Hepatic stellate cell (primary cell): ENCODE results near the gene COL19A1.
A peak's percentile ranks its signal among the peaks of the same experiment; 100 is the strongest.
"Not testable (repeated sequence)": the region's sequence is repeated elsewhere in the genome, so short reads cannot be mapped to it uniquely, and the experiment has no call there.

Experiments
- DNase-seq: peaks from one replicate; pipeline ENCODE4 v3.0.0; 2011; ENCODE audit warnings: low spot score

The COL19A1 gene

DNA sequence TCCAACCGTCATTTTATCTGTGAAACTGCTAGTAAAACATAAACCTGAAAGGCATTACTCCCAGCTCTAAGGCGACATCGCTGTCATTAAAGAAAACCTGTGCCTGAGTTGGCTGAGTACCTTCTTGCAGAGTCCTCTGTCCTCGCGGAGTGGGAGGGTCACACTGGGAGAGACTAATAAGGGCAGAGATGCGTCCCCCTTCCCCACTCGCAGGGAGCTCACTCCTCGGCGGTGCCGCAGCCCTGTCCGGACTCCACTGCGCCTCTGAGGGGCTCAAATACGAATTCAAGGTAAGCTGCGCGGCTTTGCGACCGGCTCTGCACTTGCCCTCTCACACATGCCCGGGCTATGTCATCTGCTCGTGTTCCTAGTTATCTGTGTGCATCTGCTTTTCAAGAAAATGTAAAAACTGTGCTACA lies at the start of gene COL19A1:
COL19A1 (plus strand) TSS at position 206 of the 419 bp plus-strand sequence. CDS start 13,012 bp downstream, outside the sequence.
- no peak for DNase-seq

DNA sequence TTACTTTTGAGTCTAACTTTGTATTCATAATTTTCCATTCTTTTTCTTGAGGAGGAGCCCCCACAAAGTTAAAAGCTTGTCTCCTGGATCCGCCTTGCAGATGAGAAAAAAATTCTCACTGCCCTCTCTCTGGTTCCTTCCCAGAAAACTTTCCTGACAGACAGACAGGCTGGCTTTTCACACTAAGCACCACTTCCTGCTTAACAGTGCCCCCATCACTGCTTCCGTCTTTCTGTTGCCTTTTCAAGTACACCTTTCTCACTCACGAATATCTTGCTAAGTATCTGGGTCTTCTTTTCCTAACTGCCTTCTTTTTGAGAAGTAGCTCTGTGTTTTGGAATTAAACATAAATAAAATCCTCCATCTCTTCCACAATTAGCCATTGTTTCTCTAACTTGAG lies 49.8 kb upstream of the COL19A1 start:
- no peak for DNase-seq

DNA sequence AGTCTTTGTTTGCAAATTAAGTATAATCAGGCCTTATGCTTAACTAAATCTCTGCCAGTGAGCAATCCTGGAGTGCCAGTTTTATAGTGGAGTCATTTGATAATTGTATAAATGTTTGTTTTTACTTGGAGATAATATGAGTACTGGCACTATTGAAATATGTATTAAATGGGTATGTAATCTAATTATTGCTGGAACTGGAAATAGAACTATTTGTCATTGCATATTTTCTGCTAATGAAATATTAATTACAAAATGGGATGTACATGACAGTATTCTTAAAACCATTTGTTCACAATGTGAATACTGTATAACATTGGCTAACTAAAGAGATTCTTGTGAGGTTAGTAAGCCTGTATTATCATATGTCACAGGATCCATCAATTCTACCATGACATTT lies 49.0 kb upstream of the COL19A1 start:
- DNase-seq: no peak

DNA sequence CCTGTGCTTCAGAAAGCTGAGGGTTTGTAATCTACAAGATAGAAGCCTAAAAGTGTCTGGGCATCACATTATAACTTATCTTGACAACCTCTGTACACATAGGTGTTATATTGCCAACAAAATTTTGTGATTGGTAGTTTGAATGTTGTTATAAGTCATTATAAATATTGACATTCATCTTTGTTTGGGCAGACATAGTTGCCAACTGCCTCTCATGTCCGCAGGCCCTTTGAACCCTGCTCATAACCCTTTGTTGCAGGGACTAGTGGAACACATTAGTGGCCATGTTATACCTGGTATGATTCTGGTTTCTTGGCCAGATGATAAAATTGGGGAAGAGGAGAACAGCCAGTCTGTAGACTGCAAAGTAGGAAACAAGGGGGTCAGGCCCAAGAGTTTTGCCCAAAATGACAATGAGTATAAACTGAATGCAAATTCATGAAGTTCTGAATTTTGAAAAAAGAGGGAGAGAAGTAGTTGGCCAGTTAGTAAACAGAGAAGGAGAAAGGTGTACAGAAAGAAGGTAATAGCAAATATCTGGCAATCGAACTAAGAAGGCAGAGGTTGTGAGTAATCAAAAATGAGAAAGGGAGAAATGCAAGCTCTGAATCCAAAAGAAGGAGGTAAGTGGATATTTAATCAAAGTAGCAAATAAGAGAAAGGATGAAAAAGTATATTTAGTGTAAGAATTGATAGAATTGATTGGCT lies 48.0 kb upstream of the COL19A1 start:
- DNase-seq: no peak

DNA sequence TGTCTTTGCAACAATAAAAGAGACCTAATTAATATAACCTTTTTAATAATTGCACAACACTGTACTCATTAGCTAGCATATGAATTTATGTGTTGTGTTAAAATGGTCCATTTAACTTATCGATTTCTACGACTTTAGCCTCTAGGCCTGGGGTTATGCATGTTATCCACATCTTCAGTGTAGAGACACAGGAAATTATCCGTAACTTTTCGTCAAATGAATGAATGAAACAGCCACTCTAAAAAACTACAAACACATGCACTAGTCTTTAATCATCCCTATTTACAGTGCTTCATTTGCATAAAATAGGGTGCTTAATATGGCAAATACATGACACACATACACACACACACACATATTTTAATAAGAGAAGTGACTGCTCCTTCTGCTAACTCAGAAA lies 47.2 kb upstream of the COL19A1 start:
- DNase-seq: no peak

DNA sequence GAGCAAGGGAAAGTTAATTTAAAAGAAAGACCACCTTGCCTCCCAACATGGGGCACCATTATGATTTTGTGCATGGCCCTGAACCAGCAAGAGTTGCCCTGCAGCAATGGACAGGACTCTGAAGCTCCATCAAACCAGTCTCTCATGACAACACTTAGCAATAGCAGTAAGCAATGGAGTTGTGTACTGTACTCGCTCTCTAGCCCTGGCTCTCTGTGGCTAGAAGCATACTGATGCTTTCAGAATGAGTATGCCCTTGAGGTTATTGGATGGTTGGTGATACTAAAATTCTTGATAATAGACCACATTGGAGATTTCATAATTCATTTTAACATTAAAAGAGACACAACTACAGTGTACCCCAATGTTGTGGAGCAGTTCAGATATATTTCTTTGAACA lies 46.3 kb upstream of the COL19A1 start:
- DNase-seq: no peak

DNA sequence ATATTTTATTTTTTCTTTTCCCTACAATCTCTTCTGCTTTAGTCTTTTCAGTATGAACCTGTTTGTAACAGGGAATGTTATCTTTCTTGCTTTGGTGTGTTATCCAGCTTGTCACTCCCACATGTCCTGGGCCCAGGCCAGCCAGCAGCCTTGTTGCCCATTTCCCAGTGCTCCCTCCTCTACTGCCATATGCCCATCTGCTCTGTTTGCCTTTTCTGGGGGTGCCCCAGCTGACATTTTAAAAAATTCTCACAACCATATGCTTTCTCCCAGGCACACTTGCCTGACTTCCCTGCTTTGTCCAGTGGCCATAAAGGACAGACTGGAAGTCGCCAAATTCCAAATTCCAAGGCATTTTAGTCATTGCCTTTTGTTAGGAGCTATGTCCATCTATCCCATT lies 45.9 kb upstream of the COL19A1 start:
- DNase-seq: no peak

DNA sequence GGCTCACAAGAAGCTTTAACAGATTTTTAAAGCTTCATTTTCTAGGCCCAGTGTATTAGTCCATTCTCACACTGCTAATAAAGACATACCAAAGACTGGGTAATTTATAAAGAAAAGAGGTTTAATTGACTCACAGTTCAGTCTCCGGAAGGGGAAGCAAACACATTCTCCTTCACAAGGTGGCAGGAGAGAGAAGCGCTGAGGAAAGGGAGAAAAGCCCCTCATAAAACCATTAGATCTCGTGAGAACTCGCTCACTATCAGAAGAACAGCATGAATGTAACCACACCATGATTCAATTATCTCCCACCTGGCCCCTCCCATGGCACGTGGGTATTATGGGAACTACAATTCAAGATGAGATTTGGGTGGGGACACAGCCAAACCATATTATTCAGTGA lies 42.0 kb upstream of the COL19A1 start:
- not testable (repeated sequence) for DNase-seq

DNA sequence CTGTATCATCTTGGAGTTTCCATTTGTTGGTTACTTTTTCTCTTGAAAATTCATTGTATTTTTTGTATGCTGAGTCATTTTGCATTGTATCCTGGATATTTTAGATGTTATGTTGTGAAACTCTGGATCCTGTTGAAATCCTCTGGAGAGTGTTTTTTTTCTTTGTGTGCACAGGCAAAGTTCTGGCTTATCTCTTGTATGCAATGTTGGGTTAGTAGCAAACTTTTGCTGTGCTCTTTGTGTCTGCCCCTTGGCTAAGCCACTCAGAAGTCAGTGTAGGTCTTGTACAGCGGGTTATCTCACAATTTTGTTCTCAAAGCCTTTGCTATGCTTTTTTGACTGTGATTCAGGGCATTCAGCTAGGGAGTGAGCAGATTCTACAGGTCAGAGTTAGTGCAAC lies 40.5 kb upstream of the COL19A1 start:
- no peak for DNase-seq

DNA sequence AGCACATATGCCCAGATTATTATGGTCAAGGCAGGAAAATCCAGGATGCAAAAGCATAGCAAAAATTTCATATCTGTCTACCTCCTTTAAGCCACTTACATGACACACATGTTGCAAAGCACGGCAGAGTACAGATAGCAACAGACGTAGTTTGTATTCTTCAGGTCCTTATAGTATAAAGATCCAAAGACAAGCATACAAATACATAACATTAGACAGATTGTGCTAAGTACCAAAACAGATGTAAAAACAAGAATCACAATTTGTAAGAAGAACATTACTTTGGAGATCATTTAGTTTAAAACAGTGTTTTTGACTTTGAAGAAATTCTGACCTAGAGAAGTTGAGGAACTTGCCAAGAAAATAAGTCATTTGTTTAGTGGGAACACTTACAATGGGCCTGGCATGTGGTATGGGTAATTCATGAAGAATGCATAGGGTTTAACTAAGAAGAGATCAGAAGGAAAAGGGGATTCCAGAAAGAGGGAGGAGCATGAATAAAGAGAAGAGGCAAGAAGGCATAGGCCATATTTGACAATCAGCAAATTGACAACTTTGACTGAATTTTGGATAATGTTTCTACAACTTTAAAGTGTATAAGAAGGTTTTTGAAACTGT lies 39.0 kb upstream of the COL19A1 start:
- DNase-seq: no peak

DNA sequence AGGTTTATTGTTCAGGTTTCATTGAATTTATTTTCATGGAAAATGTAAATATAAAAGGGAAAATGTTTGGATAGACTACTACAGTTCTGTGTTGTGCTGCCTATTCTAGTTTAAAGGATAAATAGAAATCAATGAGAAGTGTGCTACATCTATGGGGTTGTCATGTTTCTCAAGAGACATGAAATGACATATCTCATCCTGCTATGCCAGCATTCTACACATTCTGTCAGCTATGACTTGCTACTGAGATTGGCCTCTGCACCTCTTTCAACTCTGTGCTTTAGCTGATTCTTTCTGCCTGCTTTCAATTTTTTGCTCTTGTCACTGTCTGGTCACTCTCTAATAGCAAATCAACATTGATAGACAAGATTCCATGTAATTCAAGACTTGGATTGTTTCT lies 33.8 kb upstream of the COL19A1 start:
- DNase-seq: no peak

DNA sequence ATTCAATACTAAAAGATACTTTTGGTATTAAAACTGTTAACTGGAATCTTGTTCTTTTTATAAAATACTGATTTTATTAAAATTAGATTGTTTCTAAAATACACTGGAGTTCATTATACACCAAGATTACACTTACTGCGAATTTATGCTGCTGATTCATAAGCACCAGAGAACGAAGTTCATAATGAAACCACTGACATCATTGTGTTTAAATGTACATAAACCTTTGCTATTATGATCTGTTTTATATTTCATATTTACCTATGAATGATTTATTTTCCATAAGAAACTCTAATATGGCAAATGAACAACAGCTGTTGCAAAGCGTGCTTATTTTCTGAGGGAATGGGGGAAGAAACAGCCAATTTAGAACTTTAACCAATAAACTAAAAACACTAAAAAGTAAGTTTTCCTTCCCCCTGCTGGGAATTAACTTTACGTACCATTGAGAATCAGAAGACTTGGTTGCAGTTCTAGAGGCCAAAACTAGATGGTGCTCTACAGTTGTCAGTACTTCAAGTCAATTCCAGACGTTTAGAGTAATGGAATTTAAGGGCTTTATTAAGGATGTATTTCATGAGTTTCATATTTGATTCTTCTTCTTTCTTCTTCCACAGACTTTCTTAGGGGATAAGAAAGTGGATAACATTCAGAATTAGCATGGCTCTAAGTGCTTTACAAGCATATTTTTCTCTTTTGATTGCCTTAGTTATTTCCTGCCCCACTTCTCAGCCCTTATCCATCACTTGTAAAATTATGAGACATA lies 30.8 kb upstream of the COL19A1 start:
- peak; percentile 3 for DNase-seq

DNA sequence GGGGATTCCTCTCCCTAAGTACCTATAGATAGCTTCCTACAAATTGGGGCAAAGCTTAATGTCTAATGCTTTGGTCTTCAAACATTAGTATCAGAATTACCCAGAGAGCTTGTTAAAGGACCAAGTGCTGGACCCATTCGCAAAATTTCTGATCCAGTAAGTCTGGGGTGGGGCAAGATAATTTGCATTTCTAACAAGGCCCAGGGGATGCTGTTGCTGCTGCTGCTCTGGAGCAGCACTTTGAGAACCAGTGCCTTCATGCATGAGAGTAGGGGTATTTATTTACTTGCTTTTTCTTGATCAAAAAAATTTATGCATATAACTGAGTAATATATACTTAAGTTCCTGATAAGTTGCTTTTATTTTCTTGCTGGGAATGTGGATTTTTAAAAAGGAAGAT lies 24.5 kb upstream of the COL19A1 start:
- no peak for DNase-seq

DNA sequence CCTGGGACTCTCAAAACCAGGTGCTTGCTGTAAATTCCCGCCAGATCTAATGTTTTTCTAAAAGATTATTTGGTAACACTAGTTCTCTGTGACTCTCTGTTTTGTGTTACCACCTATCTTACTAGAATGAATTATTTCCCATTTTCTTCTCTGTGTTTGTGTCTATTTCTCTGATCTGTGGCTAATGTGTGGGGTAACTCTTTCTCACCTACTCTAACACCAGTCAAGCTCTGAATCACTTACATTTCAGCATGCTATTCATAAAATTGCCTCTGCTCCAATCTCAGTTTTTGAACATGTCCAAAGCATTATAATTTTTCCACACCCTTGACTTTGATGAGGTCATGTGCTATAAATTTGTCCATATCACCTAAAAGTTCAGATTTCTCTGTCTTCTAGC lies 23.2 kb upstream of the COL19A1 start:
- DNase-seq: no peak

DNA sequence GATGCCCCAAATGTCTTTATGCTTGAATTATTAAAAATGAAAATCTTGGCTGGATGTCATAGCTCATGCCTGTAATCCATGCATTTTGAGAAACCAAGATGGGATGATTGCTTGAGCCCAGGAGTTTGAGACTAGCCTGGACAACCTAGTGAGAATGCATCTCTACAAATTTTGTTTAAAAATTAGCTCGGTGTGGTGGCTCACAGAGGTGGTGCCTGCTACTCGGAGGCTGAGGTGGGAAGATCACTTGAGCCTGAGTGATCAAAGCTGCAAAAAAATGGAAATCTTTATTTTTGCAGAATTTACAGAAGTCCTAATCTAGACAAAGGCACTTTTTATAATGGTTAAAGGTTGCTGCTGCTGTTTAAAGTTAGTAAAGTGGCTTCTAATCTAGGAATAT lies 20.0 kb upstream of the COL19A1 start:
- DNase-seq: no peak

DNA sequence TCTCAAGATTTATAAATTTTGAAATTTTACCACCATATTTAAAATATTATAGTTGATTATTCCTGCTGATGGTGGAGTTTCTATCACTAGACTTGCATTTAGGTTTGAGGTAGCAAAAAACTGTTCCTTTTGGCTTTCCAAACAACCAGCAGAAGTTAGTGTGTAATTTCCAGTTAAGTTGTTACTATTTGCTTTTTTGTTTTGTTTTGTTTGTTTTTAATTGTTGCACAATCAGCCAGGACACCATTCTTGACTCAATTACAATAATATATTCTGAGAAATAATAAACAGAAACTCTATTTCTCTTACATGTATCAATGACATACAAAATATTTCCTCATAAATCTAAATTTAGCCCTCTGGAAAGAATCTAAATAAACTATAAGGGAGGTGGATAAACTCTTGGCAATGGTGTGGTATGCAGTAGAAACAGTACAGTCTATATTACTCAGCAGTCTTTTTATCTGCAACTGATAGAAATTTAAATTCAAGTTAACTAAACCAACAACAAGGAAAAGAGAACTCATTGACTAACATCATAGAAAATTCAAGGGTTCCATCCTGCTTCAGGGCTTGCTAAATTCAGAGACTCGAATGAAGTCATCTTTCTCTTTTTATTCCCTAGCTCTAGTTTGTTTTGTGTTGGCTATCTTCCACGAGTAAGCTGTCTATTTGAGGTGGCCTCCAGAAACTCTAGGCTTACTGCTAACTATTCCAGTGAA lies 19.4 kb upstream of the COL19A1 start:
- no peak for DNase-seq

DNA sequence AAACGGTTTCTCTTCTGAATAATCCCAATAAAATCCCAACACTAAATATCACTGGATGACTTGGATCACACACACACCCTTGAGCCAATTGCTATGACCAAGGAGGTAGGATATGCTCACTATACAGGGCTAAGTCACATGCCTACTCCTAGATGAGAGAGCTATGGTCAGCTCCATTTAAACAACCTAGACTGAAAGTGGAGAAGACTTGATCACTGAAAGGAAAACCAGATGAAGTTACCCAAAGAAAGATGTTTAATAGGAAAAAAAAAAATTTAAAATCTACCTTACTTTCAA lies 18.9 kb upstream of the COL19A1 start:
- no peak for DNase-seq

DNA sequence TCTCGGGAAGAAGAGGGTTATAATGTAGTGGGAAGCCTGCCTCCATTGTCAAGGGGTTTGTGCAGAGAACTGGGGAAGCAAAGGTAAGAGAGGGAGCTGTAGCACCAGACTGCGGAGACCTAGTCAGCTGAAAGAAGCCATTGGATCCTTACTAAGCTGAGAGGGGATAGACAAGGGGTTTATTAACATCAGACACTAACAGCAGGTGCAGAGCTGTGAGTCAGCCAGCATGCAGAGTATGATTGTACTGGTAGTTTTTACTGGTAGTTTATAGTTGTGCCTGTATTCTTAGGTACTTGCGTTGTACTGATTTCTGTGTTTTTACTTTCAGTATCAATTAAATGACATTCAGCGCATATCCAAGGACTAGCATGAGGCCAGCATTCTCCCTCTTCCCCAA lies 17.8 kb upstream of the COL19A1 start:
- DNase-seq: no peak

DNA sequence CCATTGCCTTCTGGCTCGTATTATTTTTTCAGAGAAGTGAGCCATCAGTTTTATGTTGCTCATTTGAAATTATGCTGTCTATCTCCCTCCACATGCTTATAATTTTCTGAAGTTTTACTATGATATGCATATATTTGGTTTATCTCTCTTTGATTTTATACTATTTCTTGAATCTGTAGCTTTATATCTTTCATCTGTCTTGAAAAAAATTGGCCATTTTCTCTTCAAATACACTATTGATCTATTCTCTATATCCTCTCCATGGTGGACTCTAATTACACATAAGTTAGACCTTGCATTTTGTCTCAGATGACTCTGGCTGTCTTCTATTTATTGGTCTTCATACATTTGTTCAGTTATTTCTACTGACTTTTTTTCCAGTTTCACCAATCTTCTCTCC lies 13.7 kb upstream of the COL19A1 start:
- DNase-seq: no peak

DNA sequence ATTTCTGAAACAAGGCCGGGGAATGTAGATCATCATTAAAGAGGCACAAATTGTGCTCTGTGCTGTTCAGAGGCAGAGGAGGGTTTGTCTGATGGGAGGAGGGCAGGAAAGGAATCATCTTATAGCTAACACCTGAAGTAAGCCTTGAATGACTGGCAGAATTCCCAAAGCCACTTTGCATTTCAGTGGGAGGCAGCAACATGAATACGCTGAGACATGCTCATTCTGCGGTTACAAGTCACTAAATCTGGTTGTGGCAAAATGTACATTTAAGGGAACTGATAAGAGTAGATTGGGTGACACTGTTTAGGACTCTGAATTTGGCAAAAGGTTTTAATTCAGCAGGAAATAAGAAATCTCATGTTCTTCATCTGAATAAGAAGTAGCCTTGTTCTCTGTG lies 4.4 kb upstream of the COL19A1 start:
- DNase-seq: no peak

DNA sequence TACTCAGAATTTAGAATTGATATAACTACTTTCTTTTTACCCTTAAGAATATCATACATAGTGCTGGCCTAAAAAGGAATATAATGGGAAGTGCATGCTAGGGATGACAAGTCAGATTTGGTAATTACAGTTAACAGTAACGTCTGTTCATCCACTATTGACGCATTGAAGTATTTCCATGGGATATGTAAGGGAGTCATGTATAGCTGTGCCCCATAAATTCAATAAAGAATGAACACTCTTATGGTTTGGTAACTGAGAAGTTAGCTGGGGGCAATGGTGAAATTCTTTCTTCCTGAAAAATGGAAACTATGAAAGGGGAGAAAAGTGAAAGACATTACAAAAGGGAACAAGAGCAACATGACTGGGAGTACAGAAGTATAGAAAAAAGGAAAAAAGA lies 2.6 kb upstream of the COL19A1 start:
- DNase-seq: no peak

DNA sequence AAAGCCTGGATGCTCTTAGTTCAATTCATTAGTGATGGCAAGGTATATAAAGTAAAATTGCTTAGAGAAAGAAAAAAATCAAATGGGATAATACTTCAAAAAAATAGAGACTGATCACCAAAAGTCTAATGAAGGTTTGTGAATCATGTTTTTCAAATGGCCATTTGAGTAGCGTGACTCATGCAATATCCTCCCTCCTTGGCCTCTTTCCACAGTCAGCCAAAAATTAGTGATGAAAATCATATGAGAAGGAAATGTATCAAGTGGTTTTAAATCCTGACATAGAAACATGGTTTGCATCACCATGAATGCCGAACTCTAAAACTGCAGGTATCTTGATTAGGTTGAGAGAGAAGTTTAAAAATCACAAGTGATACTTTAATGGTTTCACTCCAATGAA lies 1.2 kb upstream of the COL19A1 start:
- DNase-seq: peak; percentile 43
